Ascending aorta (tissue), 2 donors: ENCODE results near the gene HSD17B4. TPM values are rescaled to one million over a fixed set of nuclear protein-coding genes. Genes with fewer than 3 reads are reported as not detected.

Source experiments
- DNase-seq, 2 donors: peaks; one replicate each; pipeline ENCODE4 v3.0.0-alpha.2; 2019; ENCODE audit warnings: low spot score in 2 of 2
- H3K27ac ChIP-seq, 2 donors: fragments of 200-600 bp; sonication (generic); one replicate each; pipeline ENCODE4 v1.5.1; 2016 to 2017; ENCODE audit warnings: mild to moderate bottlenecking in 1 of 2
- H3K27me3 ChIP-seq: fragments of 200-600 bp; sonication (generic); one replicate; pipeline ENCODE4 v1.5.1; 2017
- H3K36me3 ChIP-seq, 2 donors: fragments of 200-600 bp; sonication (generic); one replicate each; pipeline ENCODE4 v1.5.1; 2016
- H3K4me1 ChIP-seq, 2 donors: fragments of 200-600 bp; sonication (generic); one replicate each; pipeline ENCODE4 v1.5.1; 2016 to 2017; ENCODE audit warnings: mild to moderate bottlenecking in 1 of 2
- H3K4me3 ChIP-seq, 2 donors: fragments of 200-600 bp; sonication (generic); one replicate each; pipeline ENCODE4 v1.5.1; 2016 to 2017; ENCODE audit warnings: mild to moderate bottlenecking in 1 of 2
- H3K9me3 ChIP-seq, 2 donors: fragments of 200-600 bp; sonication (generic); one replicate each; pipeline ENCODE4 v1.5.1; 2016
- intact Hi-C: fragments of 100-400 bp; cut with DNase I; formaldehyde crosslinking; loops from one replicate; pipeline ENCODE4 v1.15.1; 2023
- total RNA-seq: library from RNA; depleted of rRNA; stranded (reverse); fragments of >200 nt; gene quantifications from one replicate; pipeline ENCODE4 v1.1.0, GENCODE V29; 2016
- TF ChIP-seq, protein P1 (sequence below), 3 experiments: fragments of 200-600 bp in 2 of 3; fragments of 450-650 bp in 1 of 3; sonication (generic) in 2 of 3; IDR thresholded peaks; one replicate each; pipeline ENCODE4 v1.5.1; 2016 to 2019; ENCODE audit warnings: antibody characterized with exemption in 3 of 3, mild to moderate bottlenecking in 1 of 3, moderate library complexity in 1 of 3

Gene HSD17B4
- total RNA-seq, 1 donor from 2014 or later: 65.0 TPM

GRCh38 chr5:119524485-119524884, 72.2 kb downstream of the HSD17B4 start:
- intact Hi-C loops: no loop called here
- Histone ChIP-seq H3K27me3 (no peaks in the 10 kb centered on the region), H3K4me3 (no peak overlapping the region), H3K36me3 (peaks cover 4 to 59% of the 10 kb centered on the region in 2 donors), H3K27ac (no peak overlapping the region), H3K9me3 (peaks cover 0 to 4% of the 10 kb centered on the region in 2 donors), H3K4me1 (peaks cover 0 to 6% of the 10 kb centered on the region in 2 donors)
- no peak for DNase-seq
- TF ChIP-seq, protein P1, sequence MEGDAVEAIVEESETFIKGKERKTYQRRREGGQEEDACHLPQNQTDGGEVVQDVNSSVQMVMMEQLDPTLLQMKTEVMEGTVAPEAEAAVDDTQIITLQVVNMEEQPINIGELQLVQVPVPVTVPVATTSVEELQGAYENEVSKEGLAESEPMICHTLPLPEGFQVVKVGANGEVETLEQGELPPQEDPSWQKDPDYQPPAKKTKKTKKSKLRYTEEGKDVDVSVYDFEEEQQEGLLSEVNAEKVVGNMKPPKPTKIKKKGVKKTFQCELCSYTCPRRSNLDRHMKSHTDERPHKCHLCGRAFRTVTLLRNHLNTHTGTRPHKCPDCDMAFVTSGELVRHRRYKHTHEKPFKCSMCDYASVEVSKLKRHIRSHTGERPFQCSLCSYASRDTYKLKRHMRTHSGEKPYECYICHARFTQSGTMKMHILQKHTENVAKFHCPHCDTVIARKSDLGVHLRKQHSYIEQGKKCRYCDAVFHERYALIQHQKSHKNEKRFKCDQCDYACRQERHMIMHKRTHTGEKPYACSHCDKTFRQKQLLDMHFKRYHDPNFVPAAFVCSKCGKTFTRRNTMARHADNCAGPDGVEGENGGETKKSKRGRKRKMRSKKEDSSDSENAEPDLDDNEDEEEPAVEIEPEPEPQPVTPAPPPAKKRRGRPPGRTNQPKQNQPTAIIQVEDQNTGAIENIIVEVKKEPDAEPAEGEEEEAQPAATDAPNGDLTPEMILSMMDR (IDR thresholded peaks at IDR 0.05): no peak

DNA sequence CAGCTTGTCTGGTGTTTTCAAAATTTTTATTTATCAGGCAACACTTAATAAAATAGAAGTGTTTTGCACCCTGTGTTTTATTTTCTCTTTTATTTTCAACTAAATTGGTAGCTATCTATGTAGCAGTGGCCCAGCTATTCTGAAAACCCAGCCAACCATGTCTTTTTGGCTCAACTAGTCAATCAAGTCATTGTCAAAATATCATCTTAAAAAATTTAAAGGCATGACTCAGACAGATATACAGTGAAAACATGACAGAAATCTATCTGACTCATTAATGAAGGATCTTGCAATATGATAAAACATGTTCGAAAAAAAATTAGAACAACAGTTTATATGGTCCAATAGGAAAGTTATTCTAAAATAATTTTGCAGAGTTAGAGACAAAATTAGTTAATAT, 75.1 kb downstream of the HSD17B4 start:
- Histone ChIP-seq H3K27me3 (no peaks in the 10 kb centered on the region), H3K36me3 (peaks cover 4 to 56% of the 10 kb centered on the region in 2 donors), H3K9me3 (no peaks in the 10 kb centered on the region), H3K4me1 (peaks cover 0 to 6% of the 10 kb centered on the region in 2 donors), H3K4me3 (no peak overlapping the region), H3K27ac (no peak overlapping the region)
- intact Hi-C loops: no loop called here
- TF ChIP-seq, protein P1 (IDR thresholded peaks at IDR 0.05): no peak
- no peak for DNase-seq

GRCh38 chr5:119529811-119530210, 77.5 kb downstream of the HSD17B4 start:
- no peak overlapping the region for H3K27ac ChIP-seq
- H3K27me3 ChIP-seq: no peaks in the 10 kb centered on the region
- peaks cover 0 to 6% of the 10 kb centered on the region in 2 donors for H3K4me1 ChIP-seq
- H3K9me3 ChIP-seq: no peaks in the 10 kb centered on the region
- intact Hi-C loops: no loop called here
- peaks cover 4 to 62% of the 10 kb centered on the region in 2 donors for H3K36me3 ChIP-seq
- TF ChIP-seq, protein P1 (IDR thresholded peaks at IDR 0.05): no peak
- DNase-seq: no peak
- no peak overlapping the region for H3K4me3 ChIP-seq

DNA sequence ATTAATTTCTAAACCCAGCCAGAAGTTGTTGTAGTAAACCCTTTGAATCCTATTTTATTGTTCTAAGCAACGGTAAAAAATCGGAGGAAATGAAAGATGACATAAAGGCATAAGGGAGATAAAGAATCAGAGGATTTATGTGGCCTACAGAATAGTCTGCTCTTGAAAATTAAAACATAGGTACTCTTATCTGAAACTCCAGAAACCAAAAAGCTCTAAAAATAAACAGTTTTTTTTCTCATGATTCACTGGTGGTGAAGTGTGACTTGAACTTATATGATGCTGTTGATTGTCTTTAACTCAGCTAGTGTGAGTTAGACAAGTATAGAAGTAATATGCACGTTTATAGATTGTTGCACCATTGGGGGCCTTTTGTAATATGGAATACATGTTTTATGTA, 80.3 kb downstream of the HSD17B4 start:
- H3K9me3 ChIP-seq: no peaks in the 10 kb centered on the region
- intact Hi-C loops: no loop called here
- peaks cover 13 to 45% of the 10 kb centered on the region in 2 donors for H3K36me3 ChIP-seq
- DNase-seq: no peak
- TF ChIP-seq, protein P1 (IDR thresholded peaks at IDR 0.05): no peak
- no peaks in the 10 kb centered on the region for H3K27me3 ChIP-seq
- no peak overlapping the region for H3K4me3 ChIP-seq
- no peak overlapping the region for H3K27ac ChIP-seq
- H3K4me1 ChIP-seq: no peaks in the 10 kb centered on the region

DNA sequence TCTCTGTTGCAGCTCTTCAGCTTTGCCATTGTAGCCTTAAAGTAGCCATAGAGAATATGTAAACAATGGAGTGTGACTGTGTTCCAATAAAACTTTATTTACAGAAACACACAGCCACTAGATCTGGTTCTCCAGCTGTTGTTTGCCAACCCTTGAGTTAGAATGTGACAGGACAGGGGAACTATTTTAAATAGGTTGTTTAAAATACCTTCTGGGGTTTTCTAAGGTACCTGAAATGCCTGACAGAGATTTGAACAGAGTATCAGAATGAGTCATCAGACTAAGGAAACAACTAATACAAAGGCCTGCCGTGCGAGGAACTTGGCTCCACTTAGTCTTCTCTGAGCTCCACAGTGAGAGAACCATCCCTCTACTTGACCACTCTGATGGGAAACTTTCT, 85.4 kb downstream of the HSD17B4 start:
- DNase-seq: no peak
- Histone ChIP-seq H3K4me1 (no peaks in the 10 kb centered on the region), H3K27ac (no peak overlapping the region), H3K4me3 (no peak overlapping the region), H3K27me3 (no peaks in the 10 kb centered on the region), H3K36me3 (peaks cover 9 to 30% of the 10 kb centered on the region in 2 donors), H3K9me3 (no peaks in the 10 kb centered on the region)
- intact Hi-C loops: no loop called here
- TF ChIP-seq, protein P1 (IDR thresholded peaks at IDR 0.05): no peak

DNA sequence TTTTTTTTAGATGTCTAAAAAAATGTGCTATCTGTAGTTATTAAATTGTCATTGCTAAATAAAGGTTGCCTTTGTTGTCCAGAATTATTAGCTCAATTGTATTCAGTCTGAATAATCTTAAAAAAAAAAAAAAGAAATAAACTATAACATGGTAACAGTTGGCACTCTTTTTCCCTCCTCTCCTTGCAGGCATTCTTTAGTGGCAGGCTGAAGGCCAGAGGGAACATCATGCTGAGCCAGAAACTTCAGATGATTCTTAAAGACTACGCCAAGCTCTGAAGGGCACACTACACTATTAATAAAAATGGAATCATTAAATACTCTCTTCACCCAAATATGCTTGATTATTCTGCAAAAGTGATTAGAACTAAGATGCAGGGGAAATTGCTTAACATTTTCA, 89.4 kb downstream of the HSD17B4 start:
- no peak for DNase-seq
- no peak overlapping the region for H3K27ac ChIP-seq
- H3K9me3 ChIP-seq: no peaks in the 10 kb centered on the region
- no peaks in the 10 kb centered on the region for H3K4me1 ChIP-seq
- TF ChIP-seq, protein P1 (IDR thresholded peaks at IDR 0.05): no peak
- peaks cover 9 to 31% of the 10 kb centered on the region in 2 donors for H3K36me3 ChIP-seq
- no peaks in the 10 kb centered on the region for H3K27me3 ChIP-seq
- intact Hi-C loops: no loop called here
- no peak overlapping the region for H3K4me3 ChIP-seq
